ENCODE data around the gene SDK1.
"Not testable (repeated sequence)": the region's sequence is repeated elsewhere in the genome, so short reads cannot be mapped to it uniquely, and the experiment has no call there.

The SDK1 gene

GRCh38 chr7:4246536-4246935 is 945.5 kb downstream of the SDK1 start:
- no peak for DNase-seq (ENCODE audit: low spot score)

GRCh38 chr7:4247106-4247876 is 946.2 kb downstream of the SDK1 start:
- no peak for DNase-seq (ENCODE audit: low spot score)

DNA sequence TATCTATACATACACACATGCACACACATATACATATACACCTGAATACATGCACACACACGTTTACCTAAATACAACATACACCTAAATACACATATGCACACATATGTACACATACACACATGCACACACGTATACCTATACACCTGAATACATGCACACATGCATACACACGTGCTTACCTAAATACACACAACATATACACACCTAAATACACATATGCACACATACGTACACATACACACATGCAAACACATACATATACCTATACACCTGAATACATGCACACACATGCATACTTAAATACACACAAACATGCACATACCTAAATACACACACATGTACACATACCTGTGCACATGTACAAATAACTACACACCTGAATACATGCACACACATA is 947.2 kb downstream of the SDK1 start:
- DNase-seq (ENCODE audit: low spot score): no peak

- no peak for DNase-seq (ENCODE audit: low spot score)
Measured at GRCh38 chr7:4249241-4249640, 948.2 kb downstream of the SDK1 start.

GRCh38 chr7:4255336-4255735 is 954.3 kb downstream of the SDK1 start:
- DNase-seq (ENCODE audit: low spot score): no peak

- no peak for DNase-seq (ENCODE audit: low spot score)
Measured at GRCh38 chr7:4256286-4256685, 955.2 kb downstream of the SDK1 start.

DNA sequence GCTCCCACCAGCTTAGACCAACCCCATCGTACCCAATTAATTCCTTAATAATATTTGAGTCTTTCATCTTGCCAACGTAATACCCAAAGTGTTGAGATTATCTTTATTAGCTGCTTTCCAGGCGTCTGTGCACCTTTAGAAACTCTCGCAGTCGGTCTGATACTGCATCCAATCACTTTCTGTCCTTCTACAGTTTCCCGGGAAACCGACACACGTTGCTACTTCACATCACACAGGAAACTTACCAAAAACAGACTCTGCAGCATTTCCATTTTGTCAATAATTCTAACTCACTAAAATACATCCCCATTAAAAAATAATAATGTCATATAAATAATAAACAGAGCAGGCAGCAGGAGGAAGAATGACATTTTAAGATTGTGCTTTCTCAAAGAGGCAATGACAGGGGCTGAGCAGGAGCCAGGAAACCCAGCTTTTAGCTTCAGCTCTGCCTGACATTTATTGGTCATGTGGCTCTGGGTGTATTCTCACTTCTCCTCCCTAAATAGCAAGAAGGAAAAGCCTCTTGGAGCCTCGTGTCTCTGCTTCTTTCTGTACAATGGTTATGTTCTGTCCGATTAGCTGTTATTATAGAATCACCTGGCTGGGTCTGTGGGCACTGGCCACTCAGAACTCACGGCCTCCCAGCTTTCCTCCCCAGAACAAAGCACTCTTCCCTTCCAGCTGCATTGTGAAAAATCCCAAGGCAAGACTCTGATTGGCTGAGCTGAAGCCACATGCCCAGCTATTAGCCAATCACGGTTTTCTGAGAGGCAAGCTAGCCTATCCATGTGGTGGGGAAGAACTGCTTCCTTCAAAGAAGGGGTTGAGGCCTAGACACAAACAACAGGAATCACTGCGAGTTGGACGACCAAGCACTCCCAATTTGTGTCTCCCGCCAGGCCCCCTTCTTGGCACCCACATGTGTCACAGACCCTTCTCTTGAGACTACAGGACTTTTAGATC is 956.4 kb downstream of the SDK1 start:
- DNase-seq (ENCODE audit: low spot score): no peak

GRCh38 chr7:4260116-4260515 is 959.1 kb downstream of the SDK1 start:
- not testable (repeated sequence) for DNase-seq (ENCODE audit: low spot score)

DNA sequence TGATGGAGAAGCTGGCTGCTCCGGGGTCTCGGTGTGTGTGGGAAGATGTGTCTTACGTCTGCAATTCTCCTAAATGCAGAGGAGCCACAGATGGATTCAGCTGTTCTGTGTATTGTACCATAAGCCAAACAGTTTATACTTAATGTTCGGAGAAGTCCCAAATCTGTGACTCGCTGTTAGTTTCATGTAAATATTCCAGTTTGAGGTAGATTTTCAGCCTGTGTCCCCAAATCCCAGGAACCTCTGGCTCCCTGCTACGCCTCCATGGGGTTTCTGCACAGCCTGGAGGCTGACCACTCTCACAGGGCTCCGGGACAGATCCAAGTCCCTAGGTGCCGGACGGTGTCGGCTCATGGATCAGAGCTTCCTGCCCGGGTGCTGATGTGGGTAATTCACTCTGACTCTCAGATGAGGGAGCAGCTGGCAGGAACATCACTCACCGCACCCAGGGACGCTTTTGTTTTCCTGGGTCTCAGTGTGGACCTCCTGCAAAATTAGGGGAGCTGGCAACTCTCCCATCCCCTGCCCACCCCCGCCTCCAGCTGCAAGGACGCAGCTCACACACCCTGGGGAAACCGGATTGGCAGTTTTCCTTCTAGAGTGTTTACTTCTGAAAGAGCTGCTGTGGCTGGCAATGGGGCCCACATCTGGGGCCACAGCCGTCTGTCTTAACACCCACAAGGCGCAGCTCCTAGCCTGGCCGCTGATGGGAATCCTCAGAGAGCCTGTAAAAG is 960.0 kb downstream of the SDK1 start:
- no peak for DNase-seq (ENCODE audit: low spot score)

- DNase-seq (ENCODE audit: low spot score): no peak
Measured at GRCh38 chr7:4261601-4261960, 960.5 kb downstream of the SDK1 start.

- DNase-seq (ENCODE audit: low spot score): not testable (repeated sequence)
Measured at GRCh38 chr7:4264206-4264605, 963.2 kb downstream of the SDK1 start.

DNA sequence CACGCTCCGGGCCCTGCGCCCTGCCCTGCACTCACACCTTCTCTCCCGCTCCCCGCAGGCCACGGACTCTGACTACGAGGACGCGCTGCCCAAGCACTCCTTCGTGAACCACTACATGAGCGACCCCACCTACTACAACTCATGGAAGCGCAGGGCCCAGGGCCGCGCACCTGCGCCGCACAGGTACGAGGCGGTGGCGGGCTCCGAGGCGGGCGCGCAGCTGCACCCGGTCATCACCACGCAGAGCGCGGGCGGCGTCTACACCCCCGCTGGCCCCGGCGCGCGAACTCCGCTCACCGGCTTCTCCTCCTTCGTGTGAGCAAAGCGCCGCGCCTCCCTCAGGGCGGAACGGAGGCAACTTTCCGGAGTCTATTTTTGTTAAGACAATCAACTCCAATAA is 964.0 kb downstream of the SDK1 start:
- DNase-seq (ENCODE audit: low spot score): no peak

DNA sequence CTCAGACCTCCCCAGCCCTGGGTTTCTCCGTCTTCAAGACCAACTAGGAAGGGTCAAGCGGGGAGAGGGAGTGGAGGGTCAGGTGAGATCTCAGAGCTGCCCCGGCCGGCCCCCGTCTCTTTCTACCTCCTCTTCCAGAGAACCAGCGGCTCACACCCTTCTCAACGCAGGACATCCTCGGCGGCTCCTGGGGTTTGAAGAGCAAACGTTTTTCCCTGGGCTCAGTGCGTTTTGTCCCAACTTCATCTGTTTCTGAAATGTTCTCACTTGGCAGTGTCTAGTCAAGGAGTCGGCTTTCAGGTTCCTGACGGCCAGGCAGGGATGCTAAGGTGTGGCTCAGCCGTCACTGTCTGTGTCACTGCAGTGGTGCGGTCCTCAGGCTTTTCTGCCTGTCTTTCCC is 964.6 kb downstream of the SDK1 start:
- DNase-seq (ENCODE audit: low spot score): no peak

DNA sequence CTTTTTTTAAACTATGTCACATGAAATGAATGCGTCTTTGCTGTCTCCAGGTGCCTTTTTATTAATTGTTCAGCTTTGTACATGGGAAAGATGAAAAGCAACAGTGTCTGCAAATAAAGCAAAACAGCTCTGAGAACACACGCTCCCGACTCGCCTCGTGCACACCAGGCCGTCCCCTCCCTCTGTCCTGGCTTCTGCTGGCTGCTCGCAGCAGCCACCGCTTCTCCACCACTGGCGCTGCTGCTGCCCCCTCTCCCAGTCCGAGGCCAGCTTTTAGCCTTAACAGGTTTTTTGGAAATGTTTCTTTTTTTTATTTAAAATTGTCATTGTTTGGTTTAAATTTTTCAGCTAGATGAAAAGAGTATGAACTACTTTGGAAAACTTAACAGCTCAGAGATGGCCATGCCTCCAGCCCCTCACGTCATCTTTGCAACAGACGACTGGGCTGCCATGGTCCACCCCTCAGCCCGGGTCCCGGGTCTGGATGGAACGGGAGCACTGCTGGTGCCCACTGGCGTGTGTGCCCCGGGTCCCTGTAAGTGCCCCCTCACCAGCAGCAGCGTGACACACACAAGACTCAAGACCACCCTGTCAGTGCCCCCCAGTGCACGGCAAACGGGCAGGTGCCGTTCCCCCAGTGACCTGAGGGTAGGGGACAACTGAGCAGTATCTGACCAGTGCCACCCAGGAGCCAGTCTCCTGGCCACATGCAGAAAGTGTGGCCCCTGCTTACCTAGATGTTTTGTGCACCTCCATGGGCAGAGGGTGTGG is 965.4 kb downstream of the SDK1 start:
- DNase-seq (ENCODE audit: low spot score): no peak

GRCh38 chr7:4267341-4268039 is 966.4 kb downstream of the SDK1 start:
- DNase-seq (ENCODE audit: low spot score): no peak

GRCh38 chr7:4268040-4268965 is 967.3 kb downstream of the SDK1 start:
- DNase-seq (ENCODE audit: low spot score): no peak

DNA sequence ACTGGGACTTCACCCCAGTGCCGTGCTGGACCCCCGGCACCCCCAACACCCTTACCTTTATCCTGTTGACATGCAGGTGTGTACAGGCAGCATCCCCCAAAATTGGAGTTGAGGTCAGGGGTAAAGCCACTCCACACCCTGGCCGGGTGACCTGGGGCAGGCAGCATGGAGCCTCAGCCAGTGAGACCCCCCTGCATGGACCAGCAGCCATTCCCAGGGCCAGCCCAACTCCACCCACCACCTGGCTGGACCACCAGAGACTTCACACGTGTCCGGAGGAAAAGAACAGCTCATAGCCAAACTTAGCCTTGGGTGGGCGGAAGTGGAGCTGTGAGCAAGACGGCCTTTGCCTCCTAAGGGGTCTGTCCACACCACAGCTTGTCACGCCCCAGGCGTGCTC is 968.0 kb downstream of the SDK1 start:
- DNase-seq (ENCODE audit: low spot score): no peak

GRCh38 chr7:4269746-4270145 is 968.7 kb downstream of the SDK1 start:
- DNase-seq (ENCODE audit: low spot score): no peak

GRCh38 chr7:4270268-4270667 is 969.2 kb downstream of the SDK1 start:
- DNase-seq (ENCODE audit: low spot score): no peak

Data from CD4-positive, alpha-beta T cell treated with Interleukin-15 for 4 hours (primary cell).